Right lobe of liver (tissue), 4 donors: Measurements from ENCODE around the gene ATF7.

Experiments used
- CTCF ChIP-seq, 4 donors: fragments of 200-600 bp in 3 of 4; fragments of 450-650 bp in 1 of 4; IDR thresholded peaks; one replicate each; pipeline versions ENCODE4 v1.5.1 to v1.8.0; 2016 to 2022; ENCODE audit warnings: antibody characterized with exemption in 4 of 4, mild to moderate bottlenecking in 2 of 4
- POLR2A ChIP-seq: fragments of 450-650 bp; IDR thresholded peaks from one replicate; pipeline ENCODE4 v1.6.1; 2017; ENCODE audit warnings: antibody characterized with exemption, mild to moderate bottlenecking
- donor health status: DM: no; HTN: no; CAD: no.
- donor health status: DM: no; HTN: no; CAD: no.
- donor health status: DM: no; HTN: yes; CAD: no.

GRCh38 chr12:53618275-53618674 is 7.9 kb downstream of the ATF7 start:
- TF ChIP-seq CTCF (IDR thresholded peaks at IDR 0.05), result no peak
- TF ChIP-seq POLR2A, result no peak
